ENCODE measurements around the gene TRIM24. TPM values are rescaled to one million over a fixed set of nuclear protein-coding genes. Genes with fewer than 3 reads are reported as not detected.

The TRIM24 gene
- total and polyA plus RNA-seq, 10 donors: 5.2 to 22.3 (median 15.3) TPM

GRCh38 chr7:138630059-138630610, 170.1 kb downstream of the TRIM24 start:
- Histone ChIP-seq H3K4me1 (peaks cover 0 to 13% (median 11%) of the 10 kb centered on the region in 6 donors), H3K9me3 (no peaks in the 10 kb centered on the region), H3K27me3 (replicated peaks in 1 of 7) (no peaks in the 10 kb centered on the region), H3K4me3 (no peak overlapping the region), H3K36me3 (no peaks in the 10 kb centered on the region), H3K27ac (no peak overlapping the region)
- intact Hi-C loops (cut with DNase I; ENCODE audit: low total_unique reads): no loop called here
- TF ChIP-seq POLR2AphosphoS5 (IDR thresholded peaks at IDR 0.05) (no peak), CTCF (IDR thresholded peaks at IDR 0.05 in 8 of 11, conservative IDR thresholded peaks at IDR 0.05 in 3 of 11) (no peak), POLR2A (IDR thresholded peaks at IDR 0.05) (no peak)
- 87 to 93% (median 92%) methylated on average over 8 of the region's 8 CpGs for WGBS, 5 donors
- DNase-seq: no peak

- no peak overlapping the region for H3K4me3 ChIP-seq
- intact Hi-C loops (cut with DNase I; ENCODE audit: low total_unique reads): no loop called here
- H3K27ac ChIP-seq: no peak overlapping the region
- H3K27me3 ChIP-seq (replicated peaks in 1 of 7): no peaks in the 10 kb centered on the region
- H3K36me3 ChIP-seq: no peaks in the 10 kb centered on the region
- no peaks in the 10 kb centered on the region for H3K9me3 ChIP-seq
- H3K4me1 ChIP-seq: no peaks in the 10 kb centered on the region
- DNase-seq: no peak
- WGBS, 5 donors: 67 to 94% (median 83%) methylated on average over 1 to 2 of the region's 2 CpGs
- no peak for TF ChIP-seq CTCF (IDR thresholded peaks at IDR 0.05 in 8 of 11, conservative IDR thresholded peaks at IDR 0.05 in 3 of 11)
- no peak for TF ChIP-seq POLR2A (IDR thresholded peaks at IDR 0.05)
- no peak for TF ChIP-seq POLR2AphosphoS5 (IDR thresholded peaks at IDR 0.05)
Observed at GRCh38 chr7:138632384-138632783, 172.3 kb downstream of the TRIM24 start.

DNA sequence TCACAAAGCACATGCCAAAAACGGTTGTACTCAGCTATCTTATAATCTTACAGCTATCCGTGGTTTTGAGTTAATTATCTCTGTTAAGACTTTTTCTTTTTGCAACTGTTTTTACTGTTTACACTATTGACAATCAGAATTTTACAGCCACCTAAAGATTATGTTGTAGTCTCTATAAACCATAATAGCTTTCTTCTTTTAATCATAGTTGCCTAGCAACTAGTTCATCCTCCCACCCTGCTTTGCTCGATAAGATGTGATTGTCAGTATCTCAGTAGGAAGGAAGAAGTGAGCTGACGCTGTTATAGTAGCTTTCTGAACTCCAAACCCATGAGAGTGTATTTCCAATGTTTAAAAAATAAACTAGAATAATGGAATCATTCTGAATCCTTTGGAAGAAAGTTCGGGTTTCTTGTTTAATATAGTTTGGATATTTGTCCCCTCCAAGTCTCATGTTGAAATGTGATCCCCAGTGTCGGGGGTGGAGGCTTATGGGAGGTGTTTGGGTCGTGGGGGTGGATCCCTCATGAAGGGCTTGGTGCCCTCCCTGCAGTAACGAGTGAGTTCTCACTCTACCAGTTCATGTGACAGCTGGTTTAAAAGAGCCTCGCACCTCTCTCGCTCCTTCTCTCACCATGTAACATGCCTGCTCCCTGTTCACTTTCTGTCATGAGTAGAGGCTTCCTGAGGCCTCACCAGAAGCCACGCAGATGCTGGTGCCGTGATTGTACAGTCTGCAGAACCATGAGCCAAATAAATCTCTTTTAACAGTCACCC, 173.0 kb downstream of the TRIM24 start:
- WGBS, 5 donors: 61 to 71% (median 67%) methylated on average over 12 of the region's 12 CpGs
- H3K4me1 ChIP-seq: no peaks in the 10 kb centered on the region

More for the DNA sequence above, 173.0 kb downstream of the TRIM24 start:
- Histone ChIP-seq H3K27me3 (replicated peaks in 1 of 7) (no peaks in the 10 kb centered on the region), H3K4me3 (no peak overlapping the region), H3K27ac (no peak overlapping the region), H3K9me3 (no peaks in the 10 kb centered on the region), H3K36me3 (no peaks in the 10 kb centered on the region)
- intact Hi-C loops (cut with DNase I; ENCODE audit: low total_unique reads): no loop called here
- TF ChIP-seq POLR2AphosphoS5 (IDR thresholded peaks at IDR 0.05) (no peak), CTCF (IDR thresholded peaks at IDR 0.05 in 8 of 11, conservative IDR thresholded peaks at IDR 0.05 in 3 of 11) (no peak), POLR2A (IDR thresholded peaks at IDR 0.05) (no peak)
- DNase-seq: no peak

Small RNA genes lying within 50 kb of the gene (small RNA-seq; reads per million reads assigned to genes)
- gene RF00561: 0 reads per million in 4 donors

Other genes with a start within 250 kb of the TRIM24 start
- under 1 TPM in 1 of 7 donors, not detected in 6; 0.97 TPM for gene SVOPL, start 241.1 kb downstream of the TRIM24 start, total RNA-seq
- gene SVOPL, start 241.1 kb downstream of the TRIM24 start, polyA plus RNA-seq: under 1 TPM in 2 of 3 donors, not detected in 1; 0.13 to 0.17 TPM

All from spleen (tissue), 11 donors.